SK-N-SH (cell line): Measurements from ENCODE around the gene PKIB. TPM values are rescaled to one million over a fixed set of nuclear protein-coding genes. Genes with fewer than 3 reads are reported as not detected.

Source experiments
- CTCF ChIA-PET: fragments of 300-600, 350-600 bp; formaldehyde crosslinking; extraction: SDS; loops from one replicate; lab custom pipeline; 2021; lab: Yijun Ruan, JAX
- POLR2A ChIA-PET: fragments of 350-600 bp; sonication (Branson Sonifier 250); formaldehyde crosslinking; extraction: SDS; loops from one replicate; lab custom pipeline; 2020; ENCODE audit warnings: antibody characterized with exemption, inconsistent platforms; lab: Yijun Ruan, JAX
- DNase-seq: peaks from one replicate; pipeline ENCODE4 v3.0.0; 2012
- H2AFZ ChIP-seq: fragments of 200-600 bp; sonication (generic); 2 replicates; pipeline ENCODE4 v1.8.1; 2016; ENCODE audit warnings: antibody characterized with exemption, mild to moderate bottlenecking, low read depth
- H3F3A ChIP-seq: fragments of 200-600 bp; sonication (generic); replicated peaks from 2 replicates; pipeline ENCODE3; 2016; ENCODE audit warnings: antibody characterized with exemption, mild to moderate bottlenecking; ENCODE audit not compliant: insufficient read depth
- H3K27ac ChIP-seq, 2 experiments: fragments of 200-500 bp in 1 of 2; fragments of 200-600 bp in 1 of 2; sonication (Bioruptor generic) in 1 of 2; sonication (generic), shearing (Covaris generic) in 1 of 2; 2 replicates each; pipeline versions ENCODE4 v1.5.1 to v1.6.1; 2014 to 2016; ENCODE audit warnings: low read depth in 2 of 2, inconsistent platforms in 1 of 2, low read length in 1 of 2, mild to moderate bottlenecking in 1 of 2, mixed read lengths in 1 of 2
- H3K27me3 ChIP-seq: fragments of 200-600 bp; sonication (generic), shearing (Covaris generic); 2 replicates; pipeline ENCODE4 v1.6.1; 2016; ENCODE audit warnings: mixed run types; ENCODE audit not compliant: insufficient read depth
- H3K36me3 ChIP-seq, 2 experiments: fragments of 200-500 bp in 1 of 2; fragments of 200-600 bp in 1 of 2; sonication (Bioruptor generic) in 1 of 2; sonication (generic) in 1 of 2; replicated peaks in 1 of 2; 2 replicates each; pipeline versions ENCODE3 to v1.5.1; 2014 to 2016; ENCODE audit warnings: low read length in 1 of 2, mild to moderate bottlenecking in 1 of 2; ENCODE audit not compliant: insufficient read depth in 2 of 2, control insufficient read depth in 1 of 2
- H3K4me1 ChIP-seq, 2 experiments: fragments of 200-500 bp in 1 of 2; fragments of 200-600 bp in 1 of 2; sonication (Bioruptor generic) in 1 of 2; sonication (generic), shearing (Covaris generic) in 1 of 2; 2 replicates each; pipeline versions ENCODE4 v1.5.1 to v1.6.1; 2014 to 2016; ENCODE audit warnings: low read depth in 1 of 2, low read length in 1 of 2, mixed run types in 1 of 2; ENCODE audit not compliant: insufficient read depth in 2 of 2, control insufficient read depth in 1 of 2
- H3K4me2 ChIP-seq: fragments of 200-600 bp; sonication (generic), shearing (Covaris generic); 2 replicates; pipeline ENCODE4 v1.6.1; 2017; ENCODE audit warnings: mixed run types
- H3K4me3 ChIP-seq, 2 experiments: fragments of 200-500 bp in 1 of 2; fragments of 200-600 bp in 1 of 2; sonication (Bioruptor generic) in 1 of 2; sonication (generic), shearing (Covaris generic) in 1 of 2; 2 replicates each; pipeline versions ENCODE4 v1.5.1 to v1.8.1; 2014 to 2016; ENCODE audit warnings: low read depth in 2 of 2, inconsistent platforms in 1 of 2, low read length in 1 of 2, mild to moderate bottlenecking in 1 of 2, mixed read lengths in 1 of 2, moderate library complexity in 1 of 2
- H3K79me2 ChIP-seq: fragments of 200-600 bp; sonication (generic); 2 replicates; pipeline ENCODE4 v1.8.1; 2017; ENCODE audit warnings: mild to moderate bottlenecking; ENCODE audit not compliant: insufficient read depth
- H3K9ac ChIP-seq: fragments of 200-600 bp; sonication (generic); 2 replicates; pipeline ENCODE4 v1.6.1; 2017; ENCODE audit warnings: mixed run types
- H3K9me2 ChIP-seq: fragments of 200-600 bp; sonication (generic); 2 replicates; pipeline ENCODE4 v1.6.1; 2017; ENCODE audit warnings: mixed run types
- H3K9me3 ChIP-seq: fragments of 200-600 bp; sonication (generic); 2 replicates; pipeline ENCODE4 v1.6.1; 2017; ENCODE audit warnings: mixed run types, mild to moderate bottlenecking, moderate library complexity
- H4K20me1 ChIP-seq: fragments of 200-600 bp; sonication (generic); 2 replicates; pipeline ENCODE4 v1.6.1; 2017; ENCODE audit warnings: mild to moderate bottlenecking, mixed run types; ENCODE audit not compliant: insufficient read depth
- EP300 ChIP-seq, 2 experiments: IDR thresholded peaks; 2 replicates each; pipeline versions ENCODE4 v1.4.0 to v1.6.1; 2012; ENCODE audit warnings: borderline replicate concordance in 1 of 2, low read depth in 1 of 2, low read length in 1 of 2
- FOSL2 ChIP-seq: IDR thresholded peaks from 2 replicates; pipeline ENCODE4 v1.4.0; 2012; ENCODE audit warnings: low read depth, mild to moderate bottlenecking, moderate library complexity, borderline replicate concordance
- GATA2 ChIP-seq: sonication (generic); formaldehyde crosslinking; IDR thresholded peaks from 2 replicates; pipeline ENCODE4 v1.5.0; 2020; ENCODE audit warnings: mild to moderate bottlenecking, missing genetic modification reagents
- JUND ChIP-seq: IDR thresholded peaks from 2 replicates; pipeline ENCODE4 v1.4.0; 2012
- MXI1 ChIP-seq: IDR thresholded peaks from 2 replicates; pipeline ENCODE4 v1.6.1; 2012; ENCODE audit warnings: mild to moderate bottlenecking, low read depth, low read length, improper control_type of control experiment
- NFIC ChIP-seq: IDR thresholded peaks from 2 replicates; pipeline ENCODE4 v1.4.0; 2012; ENCODE audit warnings: borderline replicate concordance
- NRF1 ChIP-seq: IDR thresholded peaks from 2 replicates; pipeline ENCODE4 v1.6.1; 2012; ENCODE audit warnings: low read depth, mild to moderate bottlenecking, low read length
- POLR2AphosphoS5 ChIP-seq: IDR thresholded peaks from 2 replicates; pipeline ENCODE4 v1.6.1; 2012; ENCODE audit warnings: low read depth, low read length
- RAD21 ChIP-seq: IDR thresholded peaks from 2 replicates; pipeline ENCODE4 v1.6.1; 2012; ENCODE audit warnings: mild to moderate bottlenecking, low read length
- RCOR1 ChIP-seq: fragments of 150-350 bp; IDR thresholded peaks from 2 replicates; pipeline ENCODE4 v1.6.1; 2017; ENCODE audit warnings: antibody characterized with exemption, low read length
- RFX5 ChIP-seq: IDR thresholded peaks from 2 replicates; pipeline ENCODE4 v1.6.1; 2012; ENCODE audit warnings: mild to moderate bottlenecking, improper control_type of control experiment, low read length
- SIN3A ChIP-seq: IDR thresholded peaks from 2 replicates; pipeline ENCODE4 v1.6.1; 2012; ENCODE audit warnings: low read depth, mild to moderate bottlenecking, low read length, moderate library complexity, borderline replicate concordance
- SMC3 ChIP-seq: IDR thresholded peaks from 2 replicates; pipeline ENCODE4 v1.6.1; 2012; ENCODE audit warnings: low read depth, low read length, improper control_type of control experiment
- YY1 ChIP-seq: IDR thresholded peaks from 2 replicates; pipeline ENCODE4 v1.4.0; 2012; ENCODE audit warnings: low read depth, mild to moderate bottlenecking
- WGBS: methylation state at CpG from one replicate; pipeline ENCODE4 v1.1.6; 2017; ENCODE audit warnings: low lambda C conversion rate; 5-methylcytosine and 5-hydroxymethylcytosine counted together
- polyA plus RNA-seq, 3 experiments: library from polyadenylated mRNA; depleted of rRNA; stranded (reverse); fragments of >200 nt; gene quantifications; 2 replicates each; pipeline ENCODE4 v1.2.3, GENCODE V29; 2012
- TF ChIP-seq, protein P1 (sequence below): fragments of 150-350 bp; IDR thresholded peaks from 2 replicates; pipeline ENCODE4 v1.6.1; 2016; ENCODE audit warnings: mild to moderate bottlenecking, low read depth, low read length
- TF ChIP-seq, protein P2 (sequence below): IDR thresholded peaks from 2 replicates; pipeline ENCODE4 v1.4.0; 2012; ENCODE audit warnings: low read depth, borderline replicate concordance

The PKIB gene
- polyA plus RNA-seq, 1 of the 3 experiments (the other 2 are of a cell fraction), result 0.30 TPM

DNA sequence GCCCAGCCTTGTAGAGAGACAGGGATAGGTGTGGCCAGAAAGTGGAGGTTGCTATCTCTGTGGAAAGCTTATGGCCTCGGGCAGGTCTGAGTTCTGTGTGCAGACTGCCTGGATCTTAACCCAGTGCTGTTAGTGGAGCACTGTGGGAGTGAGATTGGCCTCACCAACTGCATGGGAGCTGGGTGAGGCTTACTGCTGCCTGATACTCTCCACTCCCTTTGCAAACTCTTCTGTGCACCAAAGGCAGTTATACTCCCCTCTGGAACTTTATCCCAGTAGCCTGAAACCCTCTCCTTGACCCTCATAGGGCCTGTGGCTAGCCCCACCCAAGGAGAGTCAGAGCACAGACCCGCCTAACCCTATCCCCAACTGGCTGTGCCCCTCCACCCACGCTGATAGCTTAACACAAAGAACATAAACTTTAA is 41.4 kb upstream of the PKIB start:
- ChIA-PET POLR2A (no interaction called here), CTCF (no interaction called here)
- TF ChIP-seq SMC3 (no peak), NFIC (no peak), EP300 (IDR thresholded peaks at IDR 0.05; ENCODE audit: borderline replicate concordance in 1 of 2, low read depth in 1 of 2, low read length in 1 of 2) (no peak), POLR2AphosphoS5 (no peak)
- Histone ChIP-seq H3K9me3 (no peaks in the 10 kb centered on the region), H3K27ac (no peak overlapping the region), H4K20me1 (no peaks in the 10 kb centered on the region), H3K4me3 (no peak overlapping the region), H3F3A (no peaks in the 10 kb centered on the region), H3K27me3 (no peaks in the 10 kb centered on the region), H2AFZ (no peak overlapping the region), H3K9me2 (no peaks in the 10 kb centered on the region), H3K36me3 (no peaks in the 10 kb centered on the region), H3K4me2 (no peak overlapping the region), H3K4me1 (no peaks in the 10 kb centered on the region), H3K9ac (no peak overlapping the region), H3K79me2 (no peaks in the 10 kb centered on the region)
- no peak for DNase-seq
- 4% methylated on average over 3 of the region's 3 CpGs for WGBS

DNA sequence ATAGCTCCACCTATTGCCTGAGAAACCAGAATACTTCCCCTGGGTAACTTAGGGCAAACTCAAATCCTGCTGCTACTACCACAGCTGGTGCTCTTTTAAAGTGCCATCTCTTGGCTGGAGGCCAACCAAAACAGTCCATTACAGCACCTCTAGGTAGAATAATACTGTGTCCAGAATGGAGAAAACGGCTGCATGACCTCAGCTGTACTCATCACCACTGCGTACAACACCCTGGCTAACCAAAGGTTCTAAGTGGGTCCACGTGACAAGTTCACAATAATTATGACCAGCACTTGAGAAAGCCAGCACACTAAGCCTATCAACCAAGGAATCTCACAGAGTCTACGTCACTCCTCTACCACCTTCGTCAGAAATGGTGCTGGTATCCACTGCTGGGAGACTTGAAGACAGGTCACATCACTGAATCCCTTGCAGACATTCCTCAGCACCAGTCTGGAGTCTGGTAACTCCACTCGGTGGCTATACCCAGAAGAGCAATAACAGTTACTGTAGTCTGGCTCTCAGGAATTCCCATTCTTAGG is 40.9 kb upstream of the PKIB start:
- H3K9me3 ChIP-seq, result no peaks in the 10 kb centered on the region
- H3K36me3 ChIP-seq, result no peaks in the 10 kb centered on the region
- no peaks in the 10 kb centered on the region for H3F3A ChIP-seq
- no peak overlapping the region for H2AFZ ChIP-seq
- no peaks in the 10 kb centered on the region for H3K79me2 ChIP-seq
- 23% methylated on average over 6 of the region's 6 CpGs for WGBS
- no peak for DNase-seq
- no peak overlapping the region for H3K27ac ChIP-seq
- POLR2A ChIA-PET, result no interaction called here
- no peaks in the 10 kb centered on the region for H4K20me1 ChIP-seq
- no peak overlapping the region for H3K9ac ChIP-seq
- H3K27me3 ChIP-seq, result no peaks in the 10 kb centered on the region
- CTCF ChIA-PET, result no interaction called here
- no peaks in the 10 kb centered on the region for H3K9me2 ChIP-seq
- TF ChIP-seq JUND (no peak), NRF1 (no peak), FOSL2 (no peak), RFX5 (no peak), NFIC (no peak), YY1 (no peak)
- TF ChIP-seq, protein P1, sequence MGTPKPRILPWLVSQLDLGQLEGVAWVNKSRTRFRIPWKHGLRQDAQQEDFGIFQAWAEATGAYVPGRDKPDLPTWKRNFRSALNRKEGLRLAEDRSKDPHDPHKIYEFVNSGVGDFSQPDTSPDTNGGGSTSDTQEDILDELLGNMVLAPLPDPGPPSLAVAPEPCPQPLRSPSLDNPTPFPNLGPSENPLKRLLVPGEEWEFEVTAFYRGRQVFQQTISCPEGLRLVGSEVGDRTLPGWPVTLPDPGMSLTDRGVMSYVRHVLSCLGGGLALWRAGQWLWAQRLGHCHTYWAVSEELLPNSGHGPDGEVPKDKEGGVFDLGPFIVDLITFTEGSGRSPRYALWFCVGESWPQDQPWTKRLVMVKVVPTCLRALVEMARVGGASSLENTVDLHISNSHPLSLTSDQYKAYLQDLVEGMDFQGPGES, result no peak
- no peak overlapping the region for H3K4me3 ChIP-seq
- H3K4me1 ChIP-seq, result no peaks in the 10 kb centered on the region
- no peak overlapping the region for H3K4me2 ChIP-seq

DNA sequence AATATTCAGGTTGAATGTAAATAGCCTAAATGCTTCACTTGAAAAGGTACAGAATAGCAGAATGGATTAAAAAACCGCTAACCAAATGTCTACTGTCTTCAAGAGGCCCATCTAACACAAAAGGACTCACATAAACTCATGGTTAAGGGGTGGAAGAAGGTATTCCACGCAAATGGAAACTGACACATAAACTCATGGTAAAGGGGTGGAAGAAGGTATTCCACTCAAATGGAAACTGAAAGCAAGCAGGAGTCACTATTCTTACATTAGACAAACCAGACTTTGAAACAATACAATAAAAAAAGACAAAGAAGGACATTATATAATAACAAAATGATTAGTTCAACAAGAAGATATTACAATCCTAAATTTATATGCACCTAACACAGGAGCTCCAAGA is 38.3 kb upstream of the PKIB start:
- no peaks in the 10 kb centered on the region for H3K9me3 ChIP-seq
- no peak overlapping the region for H3K9ac ChIP-seq
- no peaks in the 10 kb centered on the region for H3K36me3 ChIP-seq
- H3K4me3 ChIP-seq, result no peak overlapping the region
- WGBS, result 23% methylated on average over 2 of the region's 2 CpGs
- no peaks in the 10 kb centered on the region for H3K79me2 ChIP-seq
- TF ChIP-seq SIN3A (no peak), RCOR1 (no peak), GATA2 (CRISPR knock-in tag) (no peak), RAD21 (no peak), POLR2AphosphoS5 (no peak), MXI1 (no peak)
- TF ChIP-seq, protein P2, sequence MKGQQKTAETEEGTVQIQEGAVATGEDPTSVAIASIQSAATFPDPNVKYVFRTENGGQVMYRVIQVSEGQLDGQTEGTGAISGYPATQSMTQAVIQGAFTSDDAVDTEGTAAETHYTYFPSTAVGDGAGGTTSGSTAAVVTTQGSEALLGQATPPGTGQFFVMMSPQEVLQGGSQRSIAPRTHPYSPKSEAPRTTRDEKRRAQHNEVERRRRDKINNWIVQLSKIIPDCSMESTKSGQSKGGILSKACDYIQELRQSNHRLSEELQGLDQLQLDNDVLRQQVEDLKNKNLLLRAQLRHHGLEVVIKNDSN, result no peak
- TF ChIP-seq, protein P1, result no peak
- TF ChIP-seq, all 33 proteins: peak for 0
- CTCF ChIA-PET, result interaction anchor here (1.2 kb wide), 1 partner anchor 80 kb away, joined by 3 read pairs; no protein-coding TSS in a partner anchor
- no peaks in the 10 kb centered on the region for H4K20me1 ChIP-seq
- POLR2A ChIA-PET, result no interaction called here
- H3F3A ChIP-seq, result no peaks in the 10 kb centered on the region
- no peaks in the 10 kb centered on the region for H3K4me1 ChIP-seq
- no peak overlapping the region for H3K27ac ChIP-seq
- no peak for DNase-seq
- no peak overlapping the region for H3K4me2 ChIP-seq
- H2AFZ ChIP-seq, result no peak overlapping the region
- no peaks in the 10 kb centered on the region for H3K27me3 ChIP-seq
- no peaks in the 10 kb centered on the region for H3K9me2 ChIP-seq
